Measurements from ENCODE around the gene MAL.
A peak's percentile ranks its signal among the peaks of the same experiment; 100 is the strongest.

MAL gene

GRCh38 chr2:95031076-95031725, 5.7 kb downstream of the MAL start:
- Histone ChIP-seq H3K36me3 (ENCODE audit: low read depth) (no peaks in the 10 kb centered on the region), H3K27ac (ENCODE audit: poor library complexity, severe bottlenecking) (no peak overlapping the region), H3K27me3 (ENCODE audit: insufficient read depth, poor library complexity, severe bottlenecking) (peaks cover 34% of the 10 kb centered on the region), H3K4me3 (ENCODE audit: severe bottlenecking) (no peak overlapping the region), H3K9me3 (ENCODE audit: severe bottlenecking) (no peaks in the 10 kb centered on the region), H3K4me1 (ENCODE audit: insufficient read depth, poor library complexity, severe bottlenecking) (no peaks in the 10 kb centered on the region)
- no peak for ATAC-seq (ENCODE audit: low read depth)
- DNase-seq (ENCODE audit: low spot score): no peak
- no peak for TF ChIP-seq CTCF (IDR thresholded peaks at IDR 0.05; ENCODE audit: poor library complexity, severe bottlenecking)

GRCh38 chr2:95031726-95032116, 6.2 kb downstream of the MAL start:
- TF ChIP-seq CTCF (IDR thresholded peaks at IDR 0.05; ENCODE audit: poor library complexity, severe bottlenecking): no peak
- H3K4me3 ChIP-seq (ENCODE audit: severe bottlenecking): no peak overlapping the region
- no peak overlapping the region for H3K27ac ChIP-seq (ENCODE audit: poor library complexity, severe bottlenecking)
- no peaks in the 10 kb centered on the region for H3K4me1 ChIP-seq (ENCODE audit: insufficient read depth, poor library complexity, severe bottlenecking)
- no peaks in the 10 kb centered on the region for H3K9me3 ChIP-seq (ENCODE audit: severe bottlenecking)
- DNase-seq (ENCODE audit: low spot score): no peak
- H3K36me3 ChIP-seq (ENCODE audit: low read depth): no peaks in the 10 kb centered on the region
- no peak for ATAC-seq (ENCODE audit: low read depth)
- peaks cover 31% of the 10 kb centered on the region for H3K27me3 ChIP-seq (ENCODE audit: insufficient read depth, poor library complexity, severe bottlenecking)

- Histone ChIP-seq H3K36me3 (ENCODE audit: low read depth) (no peaks in the 10 kb centered on the region), H3K27me3 (ENCODE audit: insufficient read depth, poor library complexity, severe bottlenecking) (peaks cover 25% of the 10 kb centered on the region)
- no peak for DNase-seq (ENCODE audit: low spot score)
Measured at GRCh38 chr2:95032341-95032740, 6.8 kb downstream of the MAL start.

GRCh38 chr2:95032868-95033603, 7.5 kb downstream of the MAL start:
- Histone ChIP-seq H3K4me3 (ENCODE audit: severe bottlenecking) (no peak overlapping the region), H3K27me3 (ENCODE audit: insufficient read depth, poor library complexity, severe bottlenecking) (peaks cover 18% of the 10 kb centered on the region), H3K36me3 (ENCODE audit: low read depth) (no peaks in the 10 kb centered on the region), H3K27ac (ENCODE audit: poor library complexity, severe bottlenecking) (no peak overlapping the region), H3K9me3 (ENCODE audit: severe bottlenecking) (no peaks in the 10 kb centered on the region), H3K4me1 (ENCODE audit: insufficient read depth, poor library complexity, severe bottlenecking) (no peaks in the 10 kb centered on the region)
- DNase-seq (ENCODE audit: low spot score) (no peak), ATAC-seq (ENCODE audit: low read depth) (no peak)
- TF ChIP-seq CTCF (IDR thresholded peaks at IDR 0.05; ENCODE audit: poor library complexity, severe bottlenecking): no peak

More at GRCh38 chr2:95032341-95032740, 6.8 kb downstream of the MAL start:
- no peak overlapping the region for H3K4me3 ChIP-seq (ENCODE audit: severe bottlenecking)
- TF ChIP-seq CTCF (IDR thresholded peaks at IDR 0.05; ENCODE audit: poor library complexity, severe bottlenecking): no peak
- H3K27ac ChIP-seq (ENCODE audit: poor library complexity, severe bottlenecking): no peak overlapping the region
- H3K9me3 ChIP-seq (ENCODE audit: severe bottlenecking): no peaks in the 10 kb centered on the region
- no peak for ATAC-seq (ENCODE audit: low read depth)
- H3K4me1 ChIP-seq (ENCODE audit: insufficient read depth, poor library complexity, severe bottlenecking): no peaks in the 10 kb centered on the region

GRCh38 chr2:95034221-95034620, 8.7 kb downstream of the MAL start:
- TF ChIP-seq CTCF (IDR thresholded peaks at IDR 0.05; ENCODE audit: poor library complexity, severe bottlenecking): no peak
- H3K4me3 ChIP-seq (ENCODE audit: severe bottlenecking): no peak overlapping the region
- H3K4me1 ChIP-seq (ENCODE audit: insufficient read depth, poor library complexity, severe bottlenecking): no peaks in the 10 kb centered on the region
- no peak overlapping the region for H3K27ac ChIP-seq (ENCODE audit: poor library complexity, severe bottlenecking)
- DNase-seq (ENCODE audit: low spot score): no peak
- no peaks in the 10 kb centered on the region for H3K36me3 ChIP-seq (ENCODE audit: low read depth)
- peaks cover 7% of the 10 kb centered on the region for H3K27me3 ChIP-seq (ENCODE audit: insufficient read depth, poor library complexity, severe bottlenecking)
- no peaks in the 10 kb centered on the region for H3K9me3 ChIP-seq (ENCODE audit: severe bottlenecking)
- peak; percentile 88 for ATAC-seq (ENCODE audit: low read depth)

Measured in RWPE2 (cell line).